Suprapubic skin (tissue), 4 donors: ENCODE results near the gene UBXN11.

Source experiments
- CTCF ChIP-seq, 2 donors: fragments of 200-600 bp in 1 of 2; fragments of 450-650 bp in 1 of 2; sonication (generic) in 1 of 2; IDR thresholded peaks; one replicate each; pipeline ENCODE4 v1.5.1; 2016 to 2019; ENCODE audit warnings: antibody characterized with exemption in 2 of 2, mild to moderate bottlenecking in 1 of 2, moderate library complexity in 1 of 2
- EP300 ChIP-seq: sonication (generic); formaldehyde crosslinking; IDR thresholded peaks from one replicate; pipeline ENCODE4 v1.6.1; 2017; ENCODE audit warnings: antibody characterized with exemption
- POLR2A ChIP-seq, 2 donors: fragments of 450-650 bp; IDR thresholded peaks; one replicate each; pipeline ENCODE4 v1.6.1; 2017; ENCODE audit warnings: antibody characterized with exemption in 2 of 2, mild to moderate bottlenecking in 2 of 2, moderate library complexity in 2 of 2
- POLR2AphosphoS5 ChIP-seq, 3 donors: sonication (generic); formaldehyde crosslinking; IDR thresholded peaks; one replicate each; pipeline ENCODE4 v1.6.1; 2017; ENCODE audit warnings: antibody characterized with exemption in 3 of 3

DNA sequence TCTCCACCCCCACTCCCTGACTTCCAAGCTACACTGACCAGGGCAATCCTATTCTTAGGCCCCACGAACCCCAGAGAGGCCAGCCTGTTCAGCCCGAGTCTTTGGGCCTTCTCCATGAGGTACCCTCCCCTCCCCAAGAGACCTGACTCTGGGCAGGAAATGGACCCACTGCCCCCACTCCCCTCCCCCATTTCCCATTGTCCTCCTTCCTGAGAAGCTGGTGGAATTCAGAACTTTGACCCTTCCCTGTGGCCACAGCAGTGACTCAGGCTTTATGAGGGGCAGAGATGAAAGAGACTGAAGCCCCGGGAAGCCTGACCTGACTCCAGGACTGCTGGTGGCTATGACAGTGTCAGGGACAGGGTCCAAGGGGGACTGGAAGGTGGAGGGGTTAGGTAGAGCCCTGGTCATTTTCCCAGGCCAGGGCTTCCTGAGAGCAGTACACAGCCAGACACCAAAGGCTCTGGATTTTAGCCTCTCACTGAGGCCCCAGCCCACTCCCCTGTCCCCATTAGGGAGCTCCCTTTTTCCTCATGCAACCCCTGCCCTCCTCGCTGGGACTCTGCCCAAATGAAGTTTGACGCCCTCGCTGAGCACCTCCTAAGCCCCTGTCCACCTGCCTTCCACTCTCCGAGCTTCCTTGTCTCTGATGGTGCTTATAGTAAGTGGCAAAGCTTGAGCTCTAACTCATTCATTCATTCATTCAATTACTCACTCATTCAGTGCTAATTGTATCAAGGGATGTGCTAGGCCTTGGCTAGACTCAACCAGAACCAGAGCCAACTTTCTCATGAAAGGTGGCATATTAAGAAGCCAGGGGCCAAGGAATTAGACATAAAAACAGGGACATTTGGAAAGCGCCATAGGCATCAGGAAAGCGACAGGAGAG lies 44.5 kb upstream of the UBXN11 start:
- TF ChIP-seq POLR2A (IDR thresholded peaks at IDR 0.05): no peak
- no peak for TF ChIP-seq POLR2AphosphoS5 (IDR thresholded peaks at IDR 0.05)
- TF ChIP-seq CTCF (IDR thresholded peaks at IDR 0.05): no peak
- no peak for TF ChIP-seq EP300
